HL-60/S4 treated with retinoic acid at 250 ng/mL for 4 days and 3 days (cell line): ENCODE data around the gene CYP26B1.
"Not testable (repeated sequence)": the region's sequence is repeated elsewhere in the genome, so short reads cannot be mapped to it uniquely, and the experiment has no call there.

Source experiments
- in situ Hi-C: fragments of 300-500 bp; cut with MboI; formaldehyde crosslinking; loops from 2 replicates; pipeline ENCODE4 v1.7.0; 2022; ENCODE audit warnings: low sequenced_read_pairs

The CYP26B1 gene

GRCh38 chr2:72086871-72087633 is 60.6 kb downstream of the CYP26B1 start:
- in situ Hi-C loops, result not testable (repeated sequence)

- in situ Hi-C loops, result no loop called here
Observed at GRCh38 chr2:72085513-72085912, 62.1 kb downstream of the CYP26B1 start.

GRCh38 chr2:72085036-72085435 is 62.6 kb downstream of the CYP26B1 start:
- in situ Hi-C loops, result no loop called here

GRCh38 chr2:72084584-72084976 is 63.1 kb downstream of the CYP26B1 start:
- in situ Hi-C loops, result no loop called here

GRCh38 chr2:72083751-72084583 is 63.7 kb downstream of the CYP26B1 start:
- in situ Hi-C loops, result no loop called here

- in situ Hi-C loops, result no loop called here
Observed at GRCh38 chr2:72082887-72083286, 64.8 kb downstream of the CYP26B1 start.

GRCh38 chr2:72082021-72082601 is 65.6 kb downstream of the CYP26B1 start:
- in situ Hi-C loops, result no loop called here

GRCh38 chr2:72081451-72081850 is 66.2 kb downstream of the CYP26B1 start:
- in situ Hi-C loops, result no loop called here

GRCh38 chr2:72080286-72081145 is 67.1 kb downstream of the CYP26B1 start:
- in situ Hi-C loops, result no loop called here
